Measurements from ENCODE around the gene POLE3. TPM values are rescaled to one million over a fixed set of nuclear protein-coding genes. Genes with fewer than 3 reads are reported as not detected.

Gene POLE3
- total and polyA plus RNA-seq, 9 of the 15 experiments (the other 6 are each of a cell fraction or from before 2014, with no cell fraction given): 52.6 to 179 (median 110) TPM

- TF ChIP-seq GTF2B (IDR thresholded peaks at IDR 0.05; ENCODE audit: extremely low read depth, insufficient read length): no peak
- TF ChIP-seq RB1 (IDR thresholded peaks at IDR 0.05; ENCODE audit: low read depth): no peak
- no peak for TF ChIP-seq EGR1 (conservative IDR thresholded peaks at IDR 0.05)
- TF ChIP-seq AFF1 (IDR thresholded peaks at IDR 0.05; ENCODE audit: low read depth in 1 of 2, partially characterized antibody in 2 of 2): no peak
- TF ChIP-seq GATAD2B (IDR thresholded peaks at IDR 0.05; ENCODE audit: borderline replicate concordance): no peak
- TF ChIP-seq ZEB2 (IDR thresholded peaks at IDR 0.05): peak; percentile 41; the same call in 1 of the 2 replicates
- TF ChIP-seq SUPT5H (IDR thresholded peaks at IDR 0.05): no peak
- TF ChIP-seq ZNF57 (CRISPR knock-in tag; IDR thresholded peaks at IDR 0.05): no peak
- TF ChIP-seq KDM5B (IDR thresholded peaks at IDR 0.05; ENCODE audit: insufficient replicate concordance, low read depth, low read length): no peak
- no peak for TF ChIP-seq HDAC3 (IDR thresholded peaks at IDR 0.05; ENCODE audit: borderline replicate concordance, partially characterized antibody)
- no peak for TF ChIP-seq ZNF764 (CRISPR knock-in tag; IDR thresholded peaks at IDR 0.05; ENCODE audit: low read depth)
- TF ChIP-seq HEY1 (CRISPR knock-in tag; IDR thresholded peaks at IDR 0.05; ENCODE audit: borderline replicate concordance): no peak
- TF ChIP-seq ZNF696 (CRISPR knock-in tag; conservative IDR thresholded peaks at IDR 0.05): no peak
- no peak for TF ChIP-seq ZNF212 (CRISPR knock-in tag; IDR thresholded peaks at IDR 0.05)
- TF ChIP-seq JUN (IDR thresholded peaks at IDR 0.05; ENCODE audit: borderline replicate concordance, low read depth, low read length): peak; percentile 64; the same call in 1 of the 2 replicates
- TF ChIP-seq JUN (CRISPR knock-in tag; IDR thresholded peaks at IDR 0.05; ENCODE audit: borderline replicate concordance): no peak
- no peak for TF ChIP-seq BRCA1 (IDR thresholded peaks at IDR 0.05)
- TF ChIP-seq BRCA1 (CRISPR knock-in tag; IDR thresholded peaks at IDR 0.05): no peak
- TF ChIP-seq NCOR1 (IDR thresholded peaks at IDR 0.05): peak; percentile 70
- TF ChIP-seq IRF1 (CRISPR knock-in tag; IDR thresholded peaks at IDR 0.05; ENCODE audit: borderline replicate concordance): no peak
- TF ChIP-seq RUNX1 (IDR thresholded peaks at IDR 0.05; ENCODE audit: low read depth): no peak
- no peak for TF ChIP-seq PYGO2 (tag; IDR thresholded peaks at IDR 0.05)
- TF ChIP-seq SMAD3 (CRISPR knock-in tag; conservative IDR thresholded peaks at IDR 0.05): no peak
- TF ChIP-seq SAFB (IDR thresholded peaks at IDR 0.05; ENCODE audit: borderline replicate concordance, low read depth, low read length): no peak
- no peak for TF ChIP-seq SP1 (CRISPR knock-in tag; IDR thresholded peaks at IDR 0.05)
Measured at GRCh38 chr9:113454914-113455761, 44.7 kb upstream of the POLE3 start (continued).
